Tibial nerve (tissue), 4 donors: ENCODE results near the gene IFNA17. TPM values are rescaled to one million over a fixed set of nuclear protein-coding genes. Genes with fewer than 3 reads are reported as not detected.
"Not testable (repeated sequence)": the region's sequence is repeated elsewhere in the genome, so short reads cannot be mapped to it uniquely, and the experiment has no call there.

ENCODE experiments used
- DNase-seq, 2 donors: peaks; one replicate each; pipeline ENCODE4 v3.0.0-alpha.2; 2019; ENCODE audit warnings: low spot score in 2 of 2
- H3K27ac ChIP-seq, 4 donors: fragments of 200-600 bp; sonication (generic) in 3 of 4; one replicate each; pipeline ENCODE4 v1.5.1; 2017 to 2019; ENCODE audit warnings: mild to moderate bottlenecking in 1 of 4
- H3K27me3 ChIP-seq, 2 donors: fragments of 200-600 bp; sonication (generic) in 1 of 2; one replicate each; pipeline versions ENCODE4 v1.5.1 to v1.6.0; 2017 to 2019
- H3K36me3 ChIP-seq, 3 donors: fragments of 200-600 bp; sonication (generic); one replicate each; pipeline ENCODE4 v1.5.1; 2018 to 2019
- H3K4me1 ChIP-seq, 4 donors: fragments of 200-600 bp; sonication (generic) in 3 of 4; one replicate each; pipeline ENCODE4 v1.5.1; 2017 to 2019
- H3K4me3 ChIP-seq, 4 donors: fragments of 200-600 bp; sonication (generic) in 3 of 4; one replicate each; pipeline ENCODE4 v1.5.1; 2017 to 2019; ENCODE audit warnings: mild to moderate bottlenecking in 1 of 4, moderate library complexity in 1 of 4
- H3K9me3 ChIP-seq, 4 donors: fragments of 200-600 bp; sonication (generic) in 3 of 4; one replicate each; pipeline ENCODE4 v1.5.1; 2017 to 2019
- EP300 ChIP-seq, 2 donors: sonication (generic); formaldehyde crosslinking; IDR thresholded peaks; one replicate each; pipeline ENCODE4 v1.6.1; 2017; ENCODE audit warnings: antibody characterized with exemption in 2 of 2, mild to moderate bottlenecking in 1 of 2
- POLR2A ChIP-seq, 2 donors: fragments of 450-650 bp; IDR thresholded peaks; one replicate each; pipeline ENCODE4 v1.6.1; 2017; ENCODE audit warnings: antibody characterized with exemption in 2 of 2, mild to moderate bottlenecking in 2 of 2, moderate library complexity in 2 of 2
- WGBS, 2 donors: methylation state at CpG; one replicate each; pipeline ENCODE4 v1.1.5; 2018; 5-methylcytosine and 5-hydroxymethylcytosine counted together
- total RNA-seq, 4 donors: library from RNA; depleted of rRNA; stranded (reverse); fragments of >200 nt; gene quantifications; one replicate each; pipeline ENCODE4 v1.1.0, GENCODE V29; 2016
- TF ChIP-seq, protein P1 (sequence below), 5 experiments: fragments of 200-600 bp in 3 of 5; fragments of 450-650 bp in 2 of 5; sonication (generic) in 3 of 5; IDR thresholded peaks; one replicate each; pipeline ENCODE4 v1.5.1; 2016 to 2019; ENCODE audit warnings: antibody characterized with exemption in 5 of 5, mild to moderate bottlenecking in 3 of 5, moderate library complexity in 2 of 5

Gene IFNA17
- total RNA-seq, 4 donors from 2014 or later = not detected

GRCh38 chr9:21251190-21251589, 23.2 kb upstream of the IFNA17 start:
- H3K27me3 ChIP-seq = no peaks in the 10 kb centered on the region
- H3K36me3 ChIP-seq = no peaks in the 10 kb centered on the region
- WGBS, 2 donors = 29 to 52% methylated on average over 1 of the region's 1 CpG
- no peak overlapping the region for H3K4me3 ChIP-seq
- H3K27ac ChIP-seq = no peak overlapping the region
- H3K9me3 ChIP-seq = no peaks in the 10 kb centered on the region
- H3K4me1 ChIP-seq = peaks cover 0 to 11% (median 0%) of the 10 kb centered on the region in 4 donors
- DNase-seq = no peak
- TF ChIP-seq, protein P1, sequence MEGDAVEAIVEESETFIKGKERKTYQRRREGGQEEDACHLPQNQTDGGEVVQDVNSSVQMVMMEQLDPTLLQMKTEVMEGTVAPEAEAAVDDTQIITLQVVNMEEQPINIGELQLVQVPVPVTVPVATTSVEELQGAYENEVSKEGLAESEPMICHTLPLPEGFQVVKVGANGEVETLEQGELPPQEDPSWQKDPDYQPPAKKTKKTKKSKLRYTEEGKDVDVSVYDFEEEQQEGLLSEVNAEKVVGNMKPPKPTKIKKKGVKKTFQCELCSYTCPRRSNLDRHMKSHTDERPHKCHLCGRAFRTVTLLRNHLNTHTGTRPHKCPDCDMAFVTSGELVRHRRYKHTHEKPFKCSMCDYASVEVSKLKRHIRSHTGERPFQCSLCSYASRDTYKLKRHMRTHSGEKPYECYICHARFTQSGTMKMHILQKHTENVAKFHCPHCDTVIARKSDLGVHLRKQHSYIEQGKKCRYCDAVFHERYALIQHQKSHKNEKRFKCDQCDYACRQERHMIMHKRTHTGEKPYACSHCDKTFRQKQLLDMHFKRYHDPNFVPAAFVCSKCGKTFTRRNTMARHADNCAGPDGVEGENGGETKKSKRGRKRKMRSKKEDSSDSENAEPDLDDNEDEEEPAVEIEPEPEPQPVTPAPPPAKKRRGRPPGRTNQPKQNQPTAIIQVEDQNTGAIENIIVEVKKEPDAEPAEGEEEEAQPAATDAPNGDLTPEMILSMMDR (IDR thresholded peaks at IDR 0.05) = no peak
- no peak for TF ChIP-seq EP300 (IDR thresholded peaks at IDR 0.05)
- TF ChIP-seq POLR2A (IDR thresholded peaks at IDR 0.05) = no peak

GRCh38 chr9:21244836-21245235, 16.8 kb upstream of the IFNA17 start:
- Histone ChIP-seq H3K4me1 (no peaks in the 10 kb centered on the region), H3K9me3 (no peaks in the 10 kb centered on the region), H3K27me3 (no peaks in the 10 kb centered on the region), H3K36me3 (no peaks in the 10 kb centered on the region), H3K27ac (no peak overlapping the region), H3K4me3 (no peak overlapping the region)
- 41 to 50% methylated on average over 2 of the region's 2 CpGs for WGBS, 2 donors
- TF ChIP-seq EP300 (IDR thresholded peaks at IDR 0.05) (no peak), POLR2A (IDR thresholded peaks at IDR 0.05) (no peak)
- TF ChIP-seq, protein P1 (IDR thresholded peaks at IDR 0.05) = no peak
- no peak for DNase-seq

GRCh38 chr9:21239911-21240310, 11.9 kb upstream of the IFNA17 start, which contains the start of gene IFNA14:
IFNA14 (minus strand) TSS chr9:21240005; CDS start chr9:21239935, 70 bp downstream.
- Histone ChIP-seq H3K27me3 (no peaks in the 10 kb centered on the region), H3K27ac (no peak within 1 kb of the TSS), H3K4me3 (no peak within 1 kb of the TSS), H3K36me3 (no peaks in the 10 kb centered on the region), H3K4me1 (no peaks in the 10 kb centered on the region), H3K9me3 (no peaks in the 10 kb centered on the region)
- no peak for DNase-seq
- TF ChIP-seq EP300 (IDR thresholded peaks at IDR 0.05) (no peak), POLR2A (IDR thresholded peaks at IDR 0.05) (no peak)
- TF ChIP-seq, protein P1 (IDR thresholded peaks at IDR 0.05) = no peak
- 81 to 85% methylated on average over 2 of the region's 2 CpGs for whole genome bisulfite sequencing, 2 donors

- DNase-seq, H3K4me3 ChIP-seq, H3K9me3 ChIP-seq, H3K4me1 ChIP-seq, H3K36me3 ChIP-seq, H3K27me3 ChIP-seq, H3K27ac ChIP-seq: not testable (repeated sequence)
- 16 to 29% methylated on average over 1 of the region's 1 CpG for WGBS, 2 donors
These were observed 8.3 kb upstream of the IFNA17 start for GRCh38 chr9:21236360-21236714.

DNA sequence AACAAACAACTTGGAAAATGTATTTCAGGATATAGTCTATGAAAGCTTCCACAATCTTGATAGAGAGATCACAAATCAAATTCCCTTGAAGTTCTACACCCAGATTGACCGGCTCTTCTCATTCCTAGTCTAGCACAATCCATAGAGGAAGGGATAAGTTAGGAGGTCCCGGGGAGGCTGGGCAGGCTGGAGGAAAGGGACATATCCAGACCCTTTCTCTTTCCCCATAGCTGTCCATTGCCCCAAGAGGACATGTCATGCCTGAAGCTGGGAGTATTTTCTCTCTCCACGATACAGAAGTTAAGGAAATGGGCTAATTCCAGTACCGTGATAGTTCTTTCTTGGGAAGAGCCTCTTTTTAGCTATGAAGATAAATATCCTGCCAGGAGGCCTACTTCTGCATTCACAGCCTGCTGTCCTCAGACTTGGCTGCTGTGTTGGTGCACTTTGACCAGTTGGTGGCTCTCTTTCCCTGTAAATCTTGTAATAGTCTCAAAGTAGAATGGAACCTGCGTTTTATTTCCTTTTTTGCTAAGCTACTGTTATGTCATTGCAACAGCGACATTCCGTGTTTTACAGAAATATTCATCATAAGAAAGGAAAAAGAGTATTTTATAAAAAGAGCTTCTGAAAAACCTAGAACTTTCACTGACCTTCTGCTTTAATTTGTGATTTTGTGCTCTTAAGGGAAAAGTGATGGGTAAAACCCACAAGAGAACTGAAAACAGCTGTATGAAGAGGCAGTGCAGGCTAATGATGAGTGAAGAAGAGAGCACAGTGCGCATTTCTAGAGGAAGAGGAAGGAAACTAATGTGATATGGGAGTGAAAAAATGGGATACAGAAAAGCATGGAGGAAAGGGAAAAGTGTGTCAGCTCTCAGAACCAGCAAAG, 7.7 kb upstream of the IFNA17 start:
- H3K36me3 ChIP-seq, H3K4me1 ChIP-seq, H3K27ac ChIP-seq, H3K9me3 ChIP-seq, H3K4me3 ChIP-seq, H3K27me3 ChIP-seq: not testable (repeated sequence)
- WGBS, 2 donors = 29 to 35% methylated on average over 8 of the region's 8 CpGs
- TF ChIP-seq, protein P1 (IDR thresholded peaks at IDR 0.05) = peak in 3 of 5 experiments; percentile 19 to 35 (median 23)
- peak in 1 of 2 donors; percentile 41 for DNase-seq
